ENCODE measurements around the gene UBE2F. TPM values are rescaled to one million over a fixed set of nuclear protein-coding genes. Genes with fewer than 3 reads are reported as not detected.
"Not testable (repeated sequence)": the region's sequence is repeated elsewhere in the genome, so short reads cannot be mapped to it uniquely, and the experiment has no call there.

The UBE2F gene
- polyA plus RNA-seq, 1 donor = 44.7 TPM

- WGBS (ENCODE audit: insufficient coverage, low lambda C conversion rate) = no CpG with 5 or more reads among the region's 2 CpGs
- DNase-seq = no peak
- peaks cover 39% of the 10 kb centered on the region for H3K36me3 ChIP-seq (ENCODE audit: control insufficient read depth, insufficient read depth, low read length)
- peaks cover 3% of the 10 kb centered on the region for H3K4me1 ChIP-seq (ENCODE audit: control insufficient read depth, insufficient read depth, low read length)
- H3K4me3 ChIP-seq (ENCODE audit: low read length) = no peak overlapping the region
- no peaks in the 10 kb centered on the region for H3K9me3 ChIP-seq (ENCODE audit: control insufficient read depth, low read depth, low read length)
- H3K27ac ChIP-seq (ENCODE audit: low read length) = no peak overlapping the region
- H3K27me3 ChIP-seq (ENCODE audit: control insufficient read depth, insufficient read depth, low read length) = no peaks in the 10 kb centered on the region
Measured at GRCh38 chr2:237977380-237977779, 10.6 kb downstream of the UBE2F start.

- H3K27me3 ChIP-seq (ENCODE audit: control insufficient read depth, insufficient read depth, low read length) = no peaks in the 10 kb centered on the region
- no peaks in the 10 kb centered on the region for H3K9me3 ChIP-seq (ENCODE audit: control insufficient read depth, low read depth, low read length)
- H3K4me3 ChIP-seq (ENCODE audit: low read length) = no peak overlapping the region
- no CpG with 5 or more reads among the region's 8 CpGs for WGBS (ENCODE audit: insufficient coverage, low lambda C conversion rate)
- H3K36me3 ChIP-seq (ENCODE audit: control insufficient read depth, insufficient read depth, low read length) = peaks cover 37% of the 10 kb centered on the region
- peaks cover 3% of the 10 kb centered on the region for H3K4me1 ChIP-seq (ENCODE audit: control insufficient read depth, insufficient read depth, low read length)
- H3K27ac ChIP-seq (ENCODE audit: low read length) = no peak overlapping the region
- no peak for DNase-seq
Measured at GRCh38 chr2:237978058-237978712, 11.4 kb downstream of the UBE2F start.

- no CpG with 5 or more reads among the region's 6 CpGs for WGBS (ENCODE audit: insufficient coverage, low lambda C conversion rate)
- H3K4me3 ChIP-seq (ENCODE audit: low read length) = no peak overlapping the region
- no peaks in the 10 kb centered on the region for H3K9me3 ChIP-seq (ENCODE audit: control insufficient read depth, low read depth, low read length)
- no peak for DNase-seq
- H3K4me1 ChIP-seq (ENCODE audit: control insufficient read depth, insufficient read depth, low read length) = peaks cover 3% of the 10 kb centered on the region
- no peaks in the 10 kb centered on the region for H3K27me3 ChIP-seq (ENCODE audit: control insufficient read depth, insufficient read depth, low read length)
- peaks cover 31% of the 10 kb centered on the region for H3K36me3 ChIP-seq (ENCODE audit: control insufficient read depth, insufficient read depth, low read length)
- H3K27ac ChIP-seq (ENCODE audit: low read length) = no peak overlapping the region
Measured at GRCh38 chr2:237979331-237979730, 12.5 kb downstream of the UBE2F start.

- no CpG with 5 or more reads among the region's 1 CpG for WGBS (ENCODE audit: insufficient coverage, low lambda C conversion rate)
- Histone ChIP-seq H3K36me3 (ENCODE audit: control insufficient read depth, insufficient read depth, low read length) (peaks cover 29% of the 10 kb centered on the region), H3K9me3 (ENCODE audit: control insufficient read depth, low read depth, low read length) (no peaks in the 10 kb centered on the region), H3K27me3 (ENCODE audit: control insufficient read depth, insufficient read depth, low read length) (no peaks in the 10 kb centered on the region), H3K4me3 (ENCODE audit: low read length) (no peak overlapping the region), H3K4me1 (ENCODE audit: control insufficient read depth, insufficient read depth, low read length) (peaks cover 3% of the 10 kb centered on the region), H3K27ac (ENCODE audit: low read length) (no peak overlapping the region)
- no peak for DNase-seq
Measured at GRCh38 chr2:237980087-237980486, 13.3 kb downstream of the UBE2F start.

- Histone ChIP-seq H3K27ac (ENCODE audit: low read length) (no peak overlapping the region), H3K4me1 (ENCODE audit: control insufficient read depth, insufficient read depth, low read length) (peaks cover 3% of the 10 kb centered on the region), H3K27me3 (ENCODE audit: control insufficient read depth, insufficient read depth, low read length) (no peaks in the 10 kb centered on the region), H3K4me3 (ENCODE audit: low read length) (no peak overlapping the region), H3K9me3 (ENCODE audit: control insufficient read depth, low read depth, low read length) (no peaks in the 10 kb centered on the region), H3K36me3 (ENCODE audit: control insufficient read depth, insufficient read depth, low read length) (peaks cover 24% of the 10 kb centered on the region)
- no peak for DNase-seq
- 100% methylated on average over 1 of the region's 6 CpGs for WGBS (ENCODE audit: insufficient coverage, low lambda C conversion rate)
Measured at GRCh38 chr2:237980751-237981150, 13.9 kb downstream of the UBE2F start.

GRCh38 chr2:237981621-237982020 is 14.8 kb downstream of the UBE2F start:
- not testable (repeated sequence) for H3K9me3 ChIP-seq (ENCODE audit: control insufficient read depth, low read depth, low read length); H3K27ac ChIP-seq (ENCODE audit: low read length); H3K27me3 ChIP-seq (ENCODE audit: control insufficient read depth, insufficient read depth, low read length); H3K4me1 ChIP-seq (ENCODE audit: control insufficient read depth, insufficient read depth, low read length); DNase-seq; H3K4me3 ChIP-seq (ENCODE audit: low read length)
- peaks cover 17% of the 10 kb centered on the region for H3K36me3 ChIP-seq (ENCODE audit: control insufficient read depth, insufficient read depth, low read length)
- WGBS (ENCODE audit: insufficient coverage, low lambda C conversion rate) = 80% methylated on average over 1 of the region's 5 CpGs

GRCh38 chr2:237982039-237982725 is 15.4 kb downstream of the UBE2F start:
- H3K4me3 ChIP-seq (ENCODE audit: low read length) = no peak overlapping the region
- no peaks in the 10 kb centered on the region for H3K27me3 ChIP-seq (ENCODE audit: control insufficient read depth, insufficient read depth, low read length)
- H3K36me3 ChIP-seq (ENCODE audit: control insufficient read depth, insufficient read depth, low read length) = peaks cover 13% of the 10 kb centered on the region
- H3K4me1 ChIP-seq (ENCODE audit: control insufficient read depth, insufficient read depth, low read length) = peaks cover 3% of the 10 kb centered on the region
- H3K9me3 ChIP-seq (ENCODE audit: control insufficient read depth, low read depth, low read length) = peaks cover 3% of the 10 kb centered on the region
- H3K27ac ChIP-seq (ENCODE audit: low read length) = no peak overlapping the region
- 89% methylated on average over 3 of the region's 9 CpGs for WGBS (ENCODE audit: insufficient coverage, low lambda C conversion rate)
- DNase-seq = no peak

GRCh38 chr2:237983922-237984321 is 17.1 kb downstream of the UBE2F start:
- Histone ChIP-seq H3K4me1 (ENCODE audit: control insufficient read depth, insufficient read depth, low read length) (no peaks in the 10 kb centered on the region), H3K9me3 (ENCODE audit: control insufficient read depth, low read depth, low read length) (peaks cover 3% of the 10 kb centered on the region), H3K4me3 (ENCODE audit: low read length) (no peak overlapping the region), H3K27ac (ENCODE audit: low read length) (no peak overlapping the region), H3K27me3 (ENCODE audit: control insufficient read depth, insufficient read depth, low read length) (no peaks in the 10 kb centered on the region), H3K36me3 (ENCODE audit: control insufficient read depth, insufficient read depth, low read length) (peaks cover 5% of the 10 kb centered on the region)
- 28% methylated on average over 2 of the region's 2 CpGs for WGBS (ENCODE audit: insufficient coverage, low lambda C conversion rate)
- DNase-seq = no peak

GRCh38 chr2:237987268-237987667 is 20.5 kb downstream of the UBE2F start:
- Histone ChIP-seq H3K4me3 (ENCODE audit: low read length) (no peak overlapping the region), H3K27me3 (ENCODE audit: control insufficient read depth, insufficient read depth, low read length) (no peaks in the 10 kb centered on the region), H3K36me3 (ENCODE audit: control insufficient read depth, insufficient read depth, low read length) (peaks cover 7% of the 10 kb centered on the region), H3K27ac (ENCODE audit: low read length) (no peak overlapping the region), H3K9me3 (ENCODE audit: control insufficient read depth, low read depth, low read length) (peaks cover 3% of the 10 kb centered on the region), H3K4me1 (ENCODE audit: control insufficient read depth, insufficient read depth, low read length) (no peaks in the 10 kb centered on the region)
- no CpG with 5 or more reads among the region's 3 CpGs for WGBS (ENCODE audit: insufficient coverage, low lambda C conversion rate)
- no peak for DNase-seq

GRCh38 chr2:237993701-237994100 is 26.9 kb downstream of the UBE2F start:
- Histone ChIP-seq H3K4me3 (ENCODE audit: low read length) (no peak overlapping the region), H3K27ac (ENCODE audit: low read length) (no peak overlapping the region), H3K9me3 (ENCODE audit: control insufficient read depth, low read depth, low read length) (no peaks in the 10 kb centered on the region), H3K27me3 (ENCODE audit: control insufficient read depth, insufficient read depth, low read length) (no peaks in the 10 kb centered on the region), H3K4me1 (ENCODE audit: control insufficient read depth, insufficient read depth, low read length) (no peaks in the 10 kb centered on the region), H3K36me3 (ENCODE audit: control insufficient read depth, insufficient read depth, low read length) (peaks cover 14% of the 10 kb centered on the region)
- no CpG with 5 or more reads among the region's 1 CpG for WGBS (ENCODE audit: insufficient coverage, low lambda C conversion rate)
- DNase-seq = no peak

GRCh38 chr2:237995036-237995435 is 28.2 kb downstream of the UBE2F start:
- no peak overlapping the region for H3K4me3 ChIP-seq (ENCODE audit: low read length)
- no peak for DNase-seq
- H3K4me1 ChIP-seq (ENCODE audit: control insufficient read depth, insufficient read depth, low read length) = no peaks in the 10 kb centered on the region
- peaks cover 14% of the 10 kb centered on the region for H3K36me3 ChIP-seq (ENCODE audit: control insufficient read depth, insufficient read depth, low read length)
- H3K27me3 ChIP-seq (ENCODE audit: control insufficient read depth, insufficient read depth, low read length) = no peaks in the 10 kb centered on the region
- WGBS (ENCODE audit: insufficient coverage, low lambda C conversion rate) = no CpG with 5 or more reads among the region's 2 CpGs
- no peak overlapping the region for H3K27ac ChIP-seq (ENCODE audit: low read length)
- no peaks in the 10 kb centered on the region for H3K9me3 ChIP-seq (ENCODE audit: control insufficient read depth, low read depth, low read length)
